Ishikawa (cell line): ENCODE results near the gene EMC6.
A peak's percentile ranks its signal among the peaks of the same experiment; 100 is the strongest.

ENCODE experiments used
- CEBPB ChIP-seq: IDR thresholded peaks from 2 replicates; pipeline ENCODE4 v1.6.1; 2012
- CREB1 ChIP-seq: IDR thresholded peaks from 2 replicates; pipeline ENCODE4 v1.6.1; 2012; ENCODE audit warnings: low read depth
- EGR1 ChIP-seq: IDR thresholded peaks from 2 replicates; pipeline ENCODE4 v1.6.1; 2012
- EP300 ChIP-seq: IDR thresholded peaks from 2 replicates; pipeline ENCODE4 v1.6.1; 2012; ENCODE audit warnings: borderline replicate concordance
- FOXM1 ChIP-seq: IDR thresholded peaks from 2 replicates; pipeline ENCODE4 v1.6.1; 2012; ENCODE audit warnings: low read depth, borderline replicate concordance
- MAX ChIP-seq: IDR thresholded peaks from 2 replicates; pipeline ENCODE4 v1.6.1; 2012
- NFIC ChIP-seq: IDR thresholded peaks from 2 replicates; pipeline ENCODE4 v1.6.1; 2012
- RAD21 ChIP-seq: IDR thresholded peaks from 2 replicates; pipeline ENCODE4 v1.6.1; 2012; ENCODE audit warnings: low read depth
- REST ChIP-seq: IDR thresholded peaks from 2 replicates; pipeline ENCODE4 v1.6.1; 2012; ENCODE audit warnings: low read depth, mild to moderate bottlenecking
- TAF1 ChIP-seq: IDR thresholded peaks from 2 replicates; pipeline ENCODE4 v1.6.1; 2012; ENCODE audit warnings: low read depth, mild to moderate bottlenecking
- TCF12 ChIP-seq: IDR thresholded peaks from 2 replicates; pipeline ENCODE4 v1.6.1; 2012; ENCODE audit warnings: low read depth
- TEAD4 ChIP-seq: IDR thresholded peaks from 2 replicates; pipeline ENCODE4 v1.6.1; 2012
- USF1 ChIP-seq: IDR thresholded peaks from 2 replicates; pipeline ENCODE4 v1.6.1; 2012
- YY1 ChIP-seq: IDR thresholded peaks from 2 replicates; pipeline ENCODE4 v1.6.1; 2012; ENCODE audit warnings: low read depth
- ZBTB7A ChIP-seq: IDR thresholded peaks from 2 replicates; pipeline ENCODE4 v1.6.1; 2012; ENCODE audit warnings: low read depth

The EMC6 gene

DNA sequence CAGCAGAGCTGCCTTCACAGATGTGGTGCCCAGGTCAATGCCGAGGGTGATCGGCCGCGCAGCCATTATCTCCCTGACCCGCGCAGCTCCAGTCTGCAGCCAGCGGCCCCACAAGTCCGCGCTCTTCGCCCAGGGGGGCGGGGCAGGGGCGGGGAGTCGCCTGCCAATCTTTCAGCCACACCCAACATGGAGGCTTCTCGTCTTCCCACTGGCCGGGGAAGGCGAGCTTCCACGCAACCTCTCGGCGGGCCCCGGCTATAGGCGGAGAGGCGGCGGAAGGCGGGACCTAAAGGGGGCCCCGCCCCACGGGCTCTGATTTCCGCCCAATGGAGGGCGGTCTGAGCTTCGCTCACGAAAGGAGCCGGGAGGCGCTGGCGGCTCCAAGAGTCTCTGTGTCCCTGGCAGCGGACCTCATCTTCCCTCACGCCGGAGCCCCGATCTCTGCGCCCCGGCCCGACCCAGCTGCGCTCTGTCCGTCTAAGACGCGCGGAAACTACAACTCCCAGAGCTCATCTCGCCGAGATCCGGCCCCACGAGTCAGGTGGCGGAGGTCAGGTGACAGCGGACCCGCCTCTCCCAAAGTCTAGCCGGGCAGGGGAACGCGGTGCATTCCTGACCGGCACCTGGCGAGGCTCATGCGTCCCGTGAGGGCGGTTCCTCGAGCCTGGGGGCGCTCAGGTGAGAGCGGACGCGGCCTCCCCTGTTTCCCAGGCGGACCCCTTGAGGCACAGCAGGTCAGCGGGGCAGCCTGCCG, 32.3 kb upstream of the EMC6 start, which contains the start of the genes CTNS and SHPK:
Gene CTNS (plus strand): TSS at position 607 of the 754 bp plus-strand sequence. CDS start 3,447 bp downstream, outside the sequence.
Gene SHPK (minus strand): TSS at position 97 of the 754 bp plus-strand sequence. CDS start 31 bp downstream, at position 66.
- TF ChIP-seq MAX, result peak; percentile 90
- TF ChIP-seq USF1, result peak; percentile 100
- no peak for TF ChIP-seq EGR1
- TF ChIP-seq YY1, result peak; percentile 77
- no peak for TF ChIP-seq NFIC
- TF ChIP-seq CEBPB, result no peak
- TF ChIP-seq CREB1, result 0 out of 2 replicates have a peak, but pooled peaks have one; percentile 37
- TF ChIP-seq RAD21, result no peak
- TF ChIP-seq TEAD4, result peak; percentile 66
- TF ChIP-seq ZBTB7A, result peak; percentile 70; the same call in 1 of the 2 replicates
- peak; percentile 86 for TF ChIP-seq TAF1

DNA sequence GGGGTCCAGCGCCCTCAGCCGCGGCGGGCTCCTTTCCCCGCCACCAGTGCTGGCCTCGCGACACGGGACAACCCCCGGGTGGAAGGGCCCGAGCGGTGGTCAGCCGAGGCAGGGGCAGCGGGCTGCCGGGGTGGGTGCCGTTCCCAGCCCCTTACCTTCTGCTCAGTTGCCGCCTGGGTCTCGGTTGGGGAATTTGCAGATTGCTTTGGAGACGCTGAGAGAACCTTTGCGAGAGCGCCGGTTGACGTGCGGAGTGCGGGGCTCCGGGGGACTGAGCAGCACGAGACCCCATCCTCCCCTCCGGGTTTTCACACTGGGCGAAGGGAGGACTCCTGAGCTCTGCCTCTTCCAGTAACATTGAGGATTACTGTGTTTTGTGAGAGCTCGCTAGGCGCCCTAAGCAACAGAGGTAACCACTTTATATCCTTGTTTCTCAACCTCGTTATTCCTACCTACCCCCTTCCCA, 31.7 kb upstream of the EMC6 start:
- TF ChIP-seq ZBTB7A, result 0 out of 2 replicates have a peak, but pooled peaks have one; percentile 29
- no peak for TF ChIP-seq YY1

DNA sequence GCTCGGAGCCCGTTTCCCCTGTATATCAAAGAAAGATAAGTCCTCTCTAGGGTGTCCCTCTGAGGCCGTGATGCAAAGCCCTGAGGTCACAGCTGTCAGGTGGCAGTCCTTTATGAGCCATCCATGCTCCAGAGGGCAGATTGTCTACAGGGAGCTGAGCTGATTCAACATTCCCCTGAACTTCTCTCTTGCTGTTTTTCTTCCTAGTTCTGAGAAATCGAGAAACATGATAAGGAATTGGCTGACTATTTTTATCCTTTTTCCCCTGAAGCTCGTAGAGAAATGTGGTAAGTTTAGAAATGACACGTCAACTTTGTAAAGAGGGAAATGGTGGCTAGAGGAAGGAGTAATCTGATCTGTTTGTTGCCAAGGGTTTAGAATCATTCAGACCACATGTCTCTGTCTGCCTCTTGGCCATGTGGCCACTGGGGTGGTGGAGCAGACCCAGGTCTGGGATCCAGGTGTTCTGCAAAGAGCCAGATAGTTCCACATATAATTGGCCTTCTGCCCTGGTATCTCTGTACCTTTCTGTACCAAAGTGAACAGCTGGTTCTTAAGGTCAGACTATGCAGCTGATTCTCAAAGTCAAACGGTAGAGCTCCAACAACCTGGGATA, 28.5 kb upstream of the EMC6 start:
- TF ChIP-seq REST, result no peak
- TF ChIP-seq TCF12, result no peak
- no peak for TF ChIP-seq EP300
- TF ChIP-seq FOXM1, result no peak
- no peak for TF ChIP-seq YY1
- no peak for TF ChIP-seq NFIC
- TF ChIP-seq RAD21, result no peak
- no peak for TF ChIP-seq CEBPB
- TF ChIP-seq CREB1, result no peak
- TF ChIP-seq USF1, result no peak
- no peak for TF ChIP-seq EGR1

- TF ChIP-seq CEBPB (no peak), CREB1 (no peak), NFIC (no peak), YY1 (no peak), ZBTB7A (no peak), TEAD4 (no peak), USF1 (no peak), RAD21 (no peak), FOXM1 (no peak), EGR1 (no peak), REST (no peak), TCF12 (no peak), EP300 (no peak), TAF1 (no peak), MAX (no peak)
Measured at GRCh38 chr17:3641014-3641413, 27.6 kb upstream of the EMC6 start.
